ENCODE measurements around the gene KLHL42.
"Not testable (repeated sequence)": the region's sequence is repeated elsewhere in the genome, so short reads cannot be mapped to it uniquely, and the experiment has no call there.

The KLHL42 gene, protein sequence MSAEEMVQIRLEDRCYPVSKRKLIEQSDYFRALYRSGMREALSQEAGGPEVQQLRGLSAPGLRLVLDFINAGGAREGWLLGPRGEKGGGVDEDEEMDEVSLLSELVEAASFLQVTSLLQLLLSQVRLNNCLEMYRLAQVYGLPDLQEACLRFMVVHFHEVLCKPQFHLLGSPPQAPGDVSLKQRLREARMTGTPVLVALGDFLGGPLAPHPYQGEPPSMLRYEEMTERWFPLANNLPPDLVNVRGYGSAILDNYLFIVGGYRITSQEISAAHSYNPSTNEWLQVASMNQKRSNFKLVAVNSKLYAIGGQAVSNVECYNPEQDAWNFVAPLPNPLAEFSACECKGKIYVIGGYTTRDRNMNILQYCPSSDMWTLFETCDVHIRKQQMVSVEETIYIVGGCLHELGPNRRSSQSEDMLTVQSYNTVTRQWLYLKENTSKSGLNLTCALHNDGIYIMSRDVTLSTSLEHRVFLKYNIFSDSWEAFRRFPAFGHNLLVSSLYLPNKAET

GRCh38 chr12:27779920-27780611, at the start of gene KLHL42, which contains the start of gene MANSC4:
Gene KLHL42, plus strand, starts transcription at chr12:27780233. Its CDS starts 98 bp downstream, at chr12:27780331.
Gene MANSC4, minus strand, starts transcription at chr12:27780236. Its CDS starts 8,960 bp downstream, at chr12:27771276.
- DNase-seq = peak; percentile 43

- no peak for DNase-seq
Measured at GRCh38 chr12:27732281-27732680, 47.8 kb upstream of the KLHL42 start.

GRCh38 chr12:27733052-27733656, 46.9 kb upstream of the KLHL42 start:
- no peak for DNase-seq

- DNase-seq = no peak
Measured at GRCh38 chr12:27733791-27734190, 46.2 kb upstream of the KLHL42 start.

- DNase-seq = not testable (repeated sequence)
Measured at GRCh38 chr12:27734321-27734720, 45.7 kb upstream of the KLHL42 start.

DNA sequence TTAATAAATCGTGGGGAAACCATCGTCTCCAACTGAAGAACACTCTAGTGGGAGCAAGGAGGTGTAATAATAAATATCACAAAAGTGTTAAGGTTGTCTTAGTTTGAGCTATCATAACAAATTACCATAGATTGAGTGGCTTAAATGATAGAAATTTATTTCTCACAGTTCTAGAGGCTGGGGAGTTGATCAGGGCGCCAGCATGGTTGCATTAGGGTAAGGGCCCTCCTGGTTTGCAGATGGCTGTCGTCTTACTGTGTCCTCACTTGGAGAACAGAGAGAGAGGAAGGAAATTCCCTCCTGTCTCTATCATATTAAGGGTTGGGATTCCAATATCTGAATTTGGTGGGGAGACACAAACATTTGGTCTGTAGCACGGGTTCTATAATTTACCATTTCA, 36.4 kb upstream of the KLHL42 start:
- DNase-seq = no peak

DNA sequence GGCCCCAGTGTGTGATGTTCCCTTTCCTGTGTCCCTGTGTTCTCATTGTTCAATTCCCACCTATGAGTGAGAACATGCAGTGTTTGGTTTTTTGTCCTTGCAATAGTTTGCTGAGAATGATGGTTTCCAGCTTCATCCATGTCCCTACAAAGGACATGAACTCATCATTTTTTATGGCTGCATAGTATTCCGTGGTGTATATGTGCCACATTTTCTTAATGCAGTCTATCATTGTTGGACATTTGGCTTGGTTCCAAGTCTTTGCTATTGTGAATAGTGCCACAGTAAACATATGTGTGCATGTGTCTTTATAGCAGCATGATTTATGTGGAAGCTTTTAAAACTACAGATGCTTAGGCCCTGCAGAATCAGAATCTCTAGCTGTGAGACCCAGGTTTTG, 34.3 kb upstream of the KLHL42 start:
- DNase-seq = not testable (repeated sequence)

DNA sequence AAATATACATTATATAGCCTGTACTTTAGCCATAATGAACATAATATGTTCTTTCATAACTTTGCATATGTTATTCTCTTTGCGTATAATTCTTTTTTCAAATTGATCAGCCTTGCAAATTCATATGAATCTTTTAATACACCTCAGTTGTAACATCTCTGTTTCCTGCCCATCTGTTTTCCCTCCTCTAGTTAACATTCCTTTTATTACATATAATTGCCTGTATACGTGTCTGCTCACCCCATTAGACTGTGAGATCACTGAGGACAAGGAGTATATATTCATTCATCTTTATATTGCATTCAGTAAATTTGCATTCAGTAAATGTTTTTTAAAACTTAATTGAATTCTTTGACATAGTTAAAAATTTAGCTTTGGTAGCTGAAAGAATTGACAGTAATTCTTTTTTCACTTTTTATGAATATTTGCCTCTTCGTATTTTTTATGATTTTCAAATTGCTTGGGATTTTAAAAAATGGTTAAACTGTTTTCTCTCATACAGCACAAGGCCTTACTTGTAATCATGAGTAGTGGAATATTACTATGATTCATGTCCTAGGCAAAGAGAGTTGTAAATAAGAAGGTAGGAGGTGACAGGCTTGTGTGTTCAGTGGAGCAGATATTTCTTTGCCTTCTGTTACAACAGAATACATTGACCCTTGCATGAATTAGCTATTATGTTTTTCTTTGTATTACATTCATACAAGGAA, 32.8 kb upstream of the KLHL42 start:
- DNase-seq = no peak

GRCh38 chr12:27751386-27752047, 28.5 kb upstream of the KLHL42 start:
- DNase-seq = no peak

GRCh38 chr12:27754795-27755194, 25.2 kb upstream of the KLHL42 start:
- DNase-seq = no peak

DNA sequence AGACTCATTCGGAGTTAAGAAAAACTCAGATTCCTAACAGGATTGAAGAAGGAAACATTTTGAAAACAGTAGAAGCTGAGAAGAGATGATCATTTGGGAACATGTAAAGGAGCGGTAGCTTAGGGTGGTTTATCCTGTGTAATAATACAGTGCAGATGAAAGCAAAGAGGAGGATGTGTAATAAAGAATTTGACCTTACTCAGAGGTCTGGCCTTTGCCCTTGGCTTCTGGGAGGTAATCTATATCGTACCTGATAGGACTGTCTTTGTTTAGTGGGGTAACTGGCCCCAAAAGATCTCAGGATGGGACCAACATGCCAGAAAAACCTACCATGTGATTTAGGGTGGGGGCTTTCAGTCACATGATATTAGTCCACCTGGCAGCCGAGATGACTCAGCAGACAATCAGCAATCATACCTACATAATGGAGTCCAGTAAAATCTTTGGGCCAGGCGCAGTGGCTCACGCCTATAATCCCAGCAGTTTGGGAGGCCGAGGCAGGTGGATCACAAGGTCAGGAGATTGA, 23.3 kb upstream of the KLHL42 start:
- no peak for DNase-seq

DNA sequence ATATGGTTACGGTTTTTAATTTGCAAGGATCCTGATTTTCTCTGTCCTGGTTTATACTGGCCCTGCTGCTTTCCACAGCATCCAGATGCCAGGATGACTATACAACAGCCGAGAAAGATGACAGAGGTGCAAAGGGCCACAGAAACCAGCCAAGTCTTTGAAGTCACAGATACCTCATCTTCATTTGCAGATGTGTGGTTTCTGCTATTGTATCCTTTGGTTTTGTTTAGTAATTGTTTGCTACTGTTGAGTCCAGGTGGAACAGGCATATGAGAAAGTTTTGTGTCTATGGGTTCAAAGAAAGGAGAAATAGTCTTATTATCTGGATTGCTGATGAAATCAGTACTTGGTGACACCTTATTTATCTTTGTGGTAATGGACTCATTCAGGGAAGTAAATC, 17.3 kb upstream of the KLHL42 start:
- no peak for DNase-seq

- no peak for DNase-seq
Measured at GRCh38 chr12:27766587-27766986, 13.4 kb upstream of the KLHL42 start.

DNA sequence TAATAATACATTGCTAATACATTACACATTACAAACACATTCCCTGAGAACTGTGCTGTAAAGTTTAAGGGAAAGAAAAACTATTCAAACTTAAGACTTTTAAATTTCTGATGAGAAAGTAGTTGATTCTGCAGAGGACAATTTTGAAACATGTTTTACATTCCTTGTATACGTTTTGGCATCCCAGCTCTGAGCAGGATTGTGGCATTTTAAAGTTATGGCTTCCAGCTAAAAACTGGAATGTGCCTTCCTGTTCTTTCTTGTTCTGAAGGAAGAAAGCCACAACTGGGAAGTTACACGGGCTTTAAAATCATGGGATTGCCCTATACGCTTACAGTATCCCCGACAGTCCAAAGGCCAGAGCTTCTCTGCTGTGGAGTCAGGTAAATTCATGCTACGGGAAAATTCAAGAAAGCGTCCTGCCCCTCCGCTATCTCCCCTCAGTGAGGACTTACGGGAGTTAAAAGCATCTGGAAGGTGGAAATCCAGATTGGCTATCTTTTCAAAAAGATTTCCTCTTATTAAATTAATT, 10.8 kb upstream of the KLHL42 start:
- DNase-seq = no peak

- no peak for DNase-seq
Measured at GRCh38 chr12:27771481-27772327, 8.3 kb upstream of the KLHL42 start.

GRCh38 chr12:27772328-27773049, 7.5 kb upstream of the KLHL42 start:
- DNase-seq = no peak

DNA sequence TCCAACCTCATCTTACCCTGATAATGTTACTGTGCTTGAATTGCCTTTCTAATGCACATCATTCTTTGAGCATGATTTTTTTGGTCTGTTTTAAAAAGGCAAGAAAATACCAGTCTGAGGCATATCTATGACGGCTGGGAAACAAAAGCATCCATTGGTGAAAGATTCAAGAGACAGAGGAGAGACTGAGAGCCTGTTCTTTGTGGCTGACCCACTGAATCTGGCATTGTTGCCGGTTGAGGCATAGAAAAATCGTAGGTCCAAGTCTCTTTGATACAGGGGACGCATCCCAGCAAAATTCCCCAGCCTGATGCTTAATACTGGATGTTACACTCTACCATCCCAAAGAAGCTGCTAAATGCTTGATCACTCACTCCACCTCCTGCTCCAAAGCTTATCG, 2.9 kb upstream of the KLHL42 start:
- no peak for DNase-seq

DNA sequence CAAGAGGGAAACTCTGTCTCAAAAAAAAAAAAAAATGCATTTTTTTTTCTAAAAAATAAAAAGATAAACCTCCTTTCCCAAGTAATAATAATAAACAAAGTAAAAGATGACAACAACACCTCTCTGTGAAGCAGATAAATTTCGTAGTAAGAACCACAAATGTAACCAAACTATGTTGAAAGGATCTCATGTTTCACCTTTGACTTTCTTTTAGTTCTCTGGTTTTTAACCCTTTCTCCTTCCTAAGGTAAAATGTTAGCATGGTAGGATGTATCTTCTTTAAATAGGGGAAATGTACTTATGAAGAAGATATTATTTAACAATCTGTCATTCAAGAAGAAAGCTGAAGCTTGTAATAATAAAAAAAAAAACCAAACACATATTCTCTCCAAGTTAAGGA, 1.8 kb upstream of the KLHL42 start:
- no peak for DNase-seq

DNA sequence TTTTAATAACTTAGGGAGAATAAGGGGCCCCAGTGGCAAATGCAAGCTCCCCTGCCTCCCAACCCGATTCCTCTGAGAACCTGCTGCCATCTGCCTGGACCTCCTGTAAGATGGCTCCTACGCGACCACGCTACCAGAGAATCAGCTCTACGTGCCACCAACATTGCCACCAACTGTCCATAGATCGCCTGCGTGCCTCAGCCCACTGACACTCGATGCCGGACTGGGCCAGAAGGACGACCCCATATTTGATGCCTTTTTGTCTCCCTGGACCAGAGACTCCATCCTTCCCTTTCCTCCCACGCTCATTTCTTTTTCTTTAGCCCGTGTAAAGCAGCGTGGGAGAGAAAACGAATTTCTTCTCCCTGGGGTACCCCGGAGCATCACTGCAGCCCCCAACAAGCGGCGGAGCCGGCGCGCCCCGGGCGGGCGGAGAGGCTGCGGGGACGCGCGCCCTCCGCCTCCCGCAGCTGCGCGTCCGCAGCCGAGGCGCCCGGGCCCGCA, 565 bp upstream of the KLHL42 start:
- DNase-seq = no peak
